Astrocyte (in vitro differentiated cells and primary cell): ENCODE results near the gene ARPC2. TPM values are rescaled to one million over a fixed set of nuclear protein-coding genes. Genes with fewer than 3 reads are reported as not detected.

ENCODE experiments used
- DNase-seq: peaks from one replicate; pipeline ENCODE4 v3.0.0-alpha.2; 2010; ENCODE audit warnings: low read depth
- FAIRE-seq: peaks from 2 replicates; lab custom pipeline; 2011; peaks lifted over from hg19 to GRCh38; lab: Jason Lieb, UNC
- H2AFZ ChIP-seq: 2 replicates; pipeline ENCODE4 v1.6.0; 2012; ENCODE audit warnings: low read depth, low read length, inconsistent platforms
- H3K27ac ChIP-seq: 2 replicates; pipeline ENCODE4 v1.5.1; 2011; ENCODE audit warnings: low read depth, low read length, inconsistent platforms
- H3K27me3 ChIP-seq: 2 replicates; pipeline ENCODE4 v1.6.0; 2011; ENCODE audit warnings: low read length, inconsistent platforms; ENCODE audit not compliant: insufficient read depth
- H3K36me3 ChIP-seq: 2 replicates; pipeline ENCODE4 v1.5.1; 2011; ENCODE audit warnings: low read length, inconsistent platforms; ENCODE audit not compliant: insufficient read depth
- H3K4me1 ChIP-seq: 2 replicates; pipeline ENCODE4 v1.5.1; 2011; ENCODE audit warnings: low read length, inconsistent platforms; ENCODE audit not compliant: insufficient read depth
- H3K4me2 ChIP-seq: 2 replicates; pipeline ENCODE4 v1.6.0; 2012; ENCODE audit warnings: low read length, inconsistent platforms
- H3K4me3 ChIP-seq: 2 replicates; pipeline ENCODE4 v1.5.1; 2011; ENCODE audit warnings: low read depth, mild to moderate bottlenecking, low read length, inconsistent platforms; ENCODE audit not compliant: insufficient read depth
- H3K79me2 ChIP-seq: 2 replicates; pipeline ENCODE4 v1.6.0; 2012; ENCODE audit warnings: mild to moderate bottlenecking, low read length, inconsistent platforms; ENCODE audit not compliant: insufficient read depth
- H3K9ac ChIP-seq: 2 replicates; pipeline ENCODE4 v1.6.0; 2012; ENCODE audit warnings: mild to moderate bottlenecking, low read length, inconsistent platforms
- H3K9me3 ChIP-seq: 2 replicates; pipeline ENCODE4 v1.5.1; 2012; ENCODE audit warnings: low read depth, mild to moderate bottlenecking, low read length, inconsistent platforms; ENCODE audit not compliant: insufficient read depth
- H4K20me1 ChIP-seq: 2 replicates; pipeline ENCODE4 v1.6.0; 2012; ENCODE audit warnings: low read length, inconsistent platforms; ENCODE audit not compliant: insufficient read depth
- H3K27ac Mint-ChIP-seq: one replicate; pipeline ENCODE4 v1.8.0; 2021; ENCODE audit warnings: mild to moderate bottlenecking, mixed read lengths; ENCODE audit not compliant: unreplicated experiment
- H3K27me3 Mint-ChIP-seq: one replicate; pipeline ENCODE4 v1.8.0; 2021; ENCODE audit warnings: low read depth, mixed read lengths; ENCODE audit not compliant: unreplicated experiment
- H3K36me3 Mint-ChIP-seq: one replicate; pipeline ENCODE4 v1.8.0; 2021; ENCODE audit warnings: low read depth, mixed read lengths; ENCODE audit not compliant: unreplicated experiment
- H3K4me1 Mint-ChIP-seq: one replicate; pipeline ENCODE4 v1.8.0; 2021; ENCODE audit warnings: low read depth, mixed read lengths; ENCODE audit not compliant: unreplicated experiment
- H3K4me3 Mint-ChIP-seq: one replicate; pipeline ENCODE4 v1.8.0; 2021; ENCODE audit warnings: mild to moderate bottlenecking, moderate library complexity, mixed read lengths; ENCODE audit not compliant: unreplicated experiment
- H3K9me3 Mint-ChIP-seq: one replicate; pipeline ENCODE4 v1.8.0; 2021; ENCODE audit warnings: mild to moderate bottlenecking, mixed read lengths; ENCODE audit not compliant: unreplicated experiment
- EZH2 ChIP-seq: IDR thresholded peaks from 2 replicates; pipeline ENCODE4 v1.6.1; 2012; ENCODE audit warnings: mild to moderate bottlenecking, low read length, inconsistent platforms; ENCODE audit not compliant: insufficient read depth
- total RNA-seq: library from RNA; stranded (reverse); gene quantifications from 2 replicates; pipeline ENCODE4 v1.2.1, GENCODE V29; 2021
- TF ChIP-seq, protein P1 (sequence below): IDR thresholded peaks from 2 replicates; pipeline ENCODE4 v1.5.1; 2011; ENCODE audit warnings: low read depth, mild to moderate bottlenecking, inconsistent platforms, low read length, moderate library complexity; ENCODE audit not compliant: insufficient read depth

Gene ARPC2
- total RNA-seq, 1 donor from 2014 or later: 535 TPM

DNA sequence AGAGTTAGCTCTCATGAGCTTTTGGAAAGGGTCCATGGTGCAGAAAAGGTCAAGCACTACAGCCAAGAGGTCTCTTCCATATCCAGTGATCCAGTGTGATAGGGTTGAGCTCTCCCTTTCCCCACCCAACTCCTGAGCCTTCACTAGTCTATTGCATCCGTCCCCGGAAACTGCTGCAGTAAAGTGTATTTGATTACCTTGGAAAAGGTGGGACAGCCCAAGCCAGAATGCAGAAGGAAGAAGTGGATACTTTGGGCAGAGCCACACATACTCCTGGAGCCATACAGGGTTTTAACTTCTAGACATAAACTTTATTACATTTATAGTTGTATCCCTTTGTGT, 56.9 kb downstream of the ARPC2 start:
- no peak for DNase-seq
- H4K20me1 ChIP-seq: peaks cover 8% of the 10 kb centered on the region
- H3K4me1 ChIP-seq: peaks cover 17% of the 10 kb centered on the region
- H3K36me3 ChIP-seq: peaks cover 38% of the 10 kb centered on the region
- no peaks in the 10 kb centered on the region for H3K9me3 ChIP-seq
- H3K4me1 Mint-ChIP-seq: peaks cover 11% of the 10 kb centered on the region
- no peaks in the 10 kb centered on the region for H3K27me3 ChIP-seq
- FAIRE-seq: no peak
- H2AFZ ChIP-seq: no peak overlapping the region
- H3K9me3 Mint-ChIP-seq: no peaks in the 10 kb centered on the region
- TF ChIP-seq, protein P1, sequence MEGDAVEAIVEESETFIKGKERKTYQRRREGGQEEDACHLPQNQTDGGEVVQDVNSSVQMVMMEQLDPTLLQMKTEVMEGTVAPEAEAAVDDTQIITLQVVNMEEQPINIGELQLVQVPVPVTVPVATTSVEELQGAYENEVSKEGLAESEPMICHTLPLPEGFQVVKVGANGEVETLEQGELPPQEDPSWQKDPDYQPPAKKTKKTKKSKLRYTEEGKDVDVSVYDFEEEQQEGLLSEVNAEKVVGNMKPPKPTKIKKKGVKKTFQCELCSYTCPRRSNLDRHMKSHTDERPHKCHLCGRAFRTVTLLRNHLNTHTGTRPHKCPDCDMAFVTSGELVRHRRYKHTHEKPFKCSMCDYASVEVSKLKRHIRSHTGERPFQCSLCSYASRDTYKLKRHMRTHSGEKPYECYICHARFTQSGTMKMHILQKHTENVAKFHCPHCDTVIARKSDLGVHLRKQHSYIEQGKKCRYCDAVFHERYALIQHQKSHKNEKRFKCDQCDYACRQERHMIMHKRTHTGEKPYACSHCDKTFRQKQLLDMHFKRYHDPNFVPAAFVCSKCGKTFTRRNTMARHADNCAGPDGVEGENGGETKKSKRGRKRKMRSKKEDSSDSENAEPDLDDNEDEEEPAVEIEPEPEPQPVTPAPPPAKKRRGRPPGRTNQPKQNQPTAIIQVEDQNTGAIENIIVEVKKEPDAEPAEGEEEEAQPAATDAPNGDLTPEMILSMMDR: no peak
- TF ChIP-seq EZH2: no peak
- H3K27me3 Mint-ChIP-seq: no peaks in the 10 kb centered on the region
- H3K27ac Mint-ChIP-seq: no peak overlapping the region
- H3K36me3 Mint-ChIP-seq: peaks cover 10% of the 10 kb centered on the region
- no peak overlapping the region for H3K27ac ChIP-seq
- H3K4me3 ChIP-seq: no peak overlapping the region
- peaks cover 28% of the 10 kb centered on the region for H3K79me2 ChIP-seq
- no peak overlapping the region for H3K4me3 Mint-ChIP-seq
- H3K9ac ChIP-seq: no peak overlapping the region
- H3K4me2 ChIP-seq: no peak overlapping the region

DNA sequence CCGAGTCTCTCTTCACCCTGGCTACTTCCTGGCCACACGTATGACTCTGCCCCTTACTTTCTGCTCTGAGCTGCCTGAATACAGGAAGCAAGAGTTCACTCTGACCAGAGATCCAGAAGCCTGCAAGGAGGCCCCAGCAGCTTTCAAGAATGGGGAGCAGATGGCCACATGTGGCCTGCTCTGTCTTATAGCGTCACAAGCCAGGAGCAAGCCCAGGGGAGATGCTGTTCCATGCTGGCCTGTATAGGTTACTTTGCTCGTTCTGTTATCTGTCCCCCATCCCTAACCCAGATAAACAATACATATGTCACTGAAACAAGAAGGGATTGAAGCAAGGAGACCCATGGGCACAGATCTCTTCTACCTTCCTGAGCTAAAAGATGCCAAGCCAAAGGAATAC, 57.6 kb downstream of the ARPC2 start:
- no peak overlapping the region for H2AFZ ChIP-seq
- H3K79me2 ChIP-seq: peaks cover 21% of the 10 kb centered on the region
- no peaks in the 10 kb centered on the region for H3K27me3 ChIP-seq
- peaks cover 7% of the 10 kb centered on the region for H3K36me3 Mint-ChIP-seq
- no peak overlapping the region for H3K4me3 Mint-ChIP-seq
- peaks cover 2% of the 10 kb centered on the region for H4K20me1 ChIP-seq
- no peak overlapping the region for H3K4me3 ChIP-seq
- FAIRE-seq: no peak
- no peak for DNase-seq
- no peak overlapping the region for H3K9ac ChIP-seq
- peaks cover 5% of the 10 kb centered on the region for H3K4me1 Mint-ChIP-seq
- peaks cover 13% of the 10 kb centered on the region for H3K4me1 ChIP-seq
- H3K4me2 ChIP-seq: no peak overlapping the region
- no peak overlapping the region for H3K27ac Mint-ChIP-seq
- H3K36me3 ChIP-seq: peaks cover 41% of the 10 kb centered on the region
- no peak for TF ChIP-seq EZH2
- TF ChIP-seq, protein P1: no peak
- no peaks in the 10 kb centered on the region for H3K9me3 ChIP-seq
- no peaks in the 10 kb centered on the region for H3K9me3 Mint-ChIP-seq
- H3K27me3 Mint-ChIP-seq: no peaks in the 10 kb centered on the region
- no peak overlapping the region for H3K27ac ChIP-seq

DNA sequence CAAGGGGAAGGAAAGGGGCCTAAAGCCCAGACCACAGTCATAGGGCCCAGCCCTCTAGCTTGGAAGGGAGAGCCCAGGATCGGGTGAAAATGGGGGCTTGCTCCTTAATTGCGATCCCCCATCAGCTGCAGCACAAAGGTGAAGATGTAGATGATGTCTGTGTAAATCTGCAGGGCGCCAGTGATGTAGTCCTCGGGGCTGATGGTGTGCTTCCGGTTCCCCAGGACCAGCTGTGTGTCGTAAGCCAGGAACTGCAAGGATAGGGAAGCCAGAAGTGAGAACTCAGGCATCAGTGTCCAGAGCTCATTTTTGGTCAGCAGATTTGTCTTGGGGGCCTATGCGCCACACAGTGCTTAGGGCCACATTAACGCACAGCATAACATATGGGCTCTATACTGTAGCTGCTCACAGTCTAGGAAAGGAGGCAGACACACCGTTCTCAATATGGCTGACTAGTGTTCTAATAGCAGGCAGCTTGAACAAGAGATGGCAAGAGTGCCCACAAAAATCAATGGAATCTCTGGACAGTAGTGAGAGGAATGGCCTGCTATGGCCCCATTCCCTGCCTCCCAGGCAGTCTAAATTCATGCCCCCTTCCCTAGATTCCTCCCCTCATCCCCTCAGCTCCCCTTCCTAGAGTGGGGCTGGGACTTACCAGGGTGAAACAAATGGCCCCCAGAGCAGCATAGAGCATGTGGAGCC, 58.5 kb downstream of the ARPC2 start:
- no peak for TF ChIP-seq EZH2
- TF ChIP-seq, protein P1: no peak
- no peak for FAIRE-seq
- Histone ChIP-seq H2AFZ (no peak overlapping the region), H3K27me3 (no peaks in the 10 kb centered on the region), H3K9me3 (no peaks in the 10 kb centered on the region), H3K4me3 (no peak overlapping the region), H3K36me3 (peaks cover 42% of the 10 kb centered on the region), H4K20me1 (no peaks in the 10 kb centered on the region), H3K27ac (no peak overlapping the region), H3K4me2 (no peak overlapping the region), H3K4me1 (peaks cover 13% of the 10 kb centered on the region), H3K79me2 (peaks cover 16% of the 10 kb centered on the region), H3K9ac (no peak overlapping the region)
- Mint-ChIP-seq H3K27me3 (no peaks in the 10 kb centered on the region), H3K9me3 (no peaks in the 10 kb centered on the region), H3K36me3 (peaks cover 12% of the 10 kb centered on the region), H3K4me1 (peaks cover 5% of the 10 kb centered on the region), H3K4me3 (no peak overlapping the region), H3K27ac (no peak overlapping the region)
- DNase-seq: no peak
